EL (cell line): ENCODE data around the gene TAGAP.
"Not testable (repeated sequence)": the region's sequence is repeated elsewhere in the genome, so short reads cannot be mapped to it uniquely, and the experiment has no call there.

Experiments used
- DNase-seq: peaks from one replicate; pipeline ENCODE4 v3.0.0-alpha.2; 2016

The TAGAP gene

GRCh38 chr6:159010037-159010612 lies 34.7 kb downstream of the TAGAP start:
- peak; percentile 23 for DNase-seq

DNA sequence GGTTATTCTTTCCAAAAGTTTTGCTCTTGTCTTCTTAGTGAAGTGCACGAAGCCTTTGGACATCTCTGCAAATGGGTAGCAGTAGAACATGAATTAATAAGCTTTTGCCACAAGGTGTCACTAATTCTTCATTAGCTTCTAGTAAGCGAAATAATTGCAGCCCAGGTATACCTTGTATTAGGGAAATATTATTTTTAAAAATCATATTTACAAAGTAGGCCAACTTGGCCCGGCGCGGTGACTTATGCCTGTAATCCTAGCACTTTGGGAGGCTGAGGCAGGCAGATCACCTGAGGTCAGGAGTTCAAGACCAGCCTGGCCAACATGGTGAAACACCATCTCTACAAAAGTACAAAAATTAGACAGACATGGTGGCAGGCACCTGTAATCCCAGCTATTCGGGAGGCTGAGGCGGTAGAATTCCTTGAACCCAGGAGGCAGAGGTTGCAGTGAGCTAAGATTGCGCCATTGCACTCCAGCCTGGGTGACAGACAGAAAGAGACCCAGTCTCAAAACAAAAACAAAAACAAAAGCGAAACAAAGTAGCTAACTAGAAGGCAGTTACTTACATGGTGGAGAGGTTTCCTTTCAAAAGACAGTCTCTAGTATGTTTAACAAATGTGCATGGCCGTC lies 36.0 kb downstream of the TAGAP start:
- peak; percentile 29 for DNase-seq

DNA sequence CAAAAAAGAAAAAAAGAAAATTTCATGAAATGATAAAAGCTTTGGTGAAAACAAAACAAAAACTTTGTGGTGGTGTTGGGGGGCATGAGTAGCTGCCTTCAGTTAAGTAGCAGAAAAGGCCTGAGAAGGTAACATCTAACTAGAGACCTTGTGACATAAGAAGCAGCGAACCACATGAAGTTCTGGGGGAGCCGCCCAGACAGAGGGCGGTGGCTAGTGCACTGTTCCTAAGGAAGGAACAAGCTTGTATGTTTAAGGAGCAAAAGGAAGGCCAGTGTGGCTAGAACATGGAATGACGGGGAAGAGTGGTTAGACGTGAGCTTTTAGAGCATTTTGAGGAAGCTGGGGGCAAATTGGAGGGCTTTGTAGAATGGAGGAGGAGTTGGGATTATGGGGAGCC lies 37.3 kb downstream of the TAGAP start:
- DNase-seq = no peak

DNA sequence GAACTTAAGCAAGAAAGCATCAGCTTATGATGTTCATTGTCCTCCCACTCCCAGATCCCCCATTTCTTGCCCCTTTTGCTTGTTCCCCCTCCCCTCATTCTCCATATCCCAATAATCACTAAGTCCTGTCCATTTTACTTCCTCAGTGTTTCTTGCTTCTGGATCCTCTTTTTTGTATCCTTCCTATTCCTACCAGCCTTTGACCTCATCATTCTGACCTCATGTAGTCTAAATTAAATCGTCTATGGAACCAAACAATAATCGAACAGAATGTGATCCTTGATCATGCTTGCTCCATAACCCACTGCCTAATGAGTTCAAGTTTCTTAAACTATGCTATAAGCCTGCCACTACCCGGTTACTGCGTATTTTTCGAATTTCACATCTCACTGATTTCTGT lies 39.4 kb downstream of the TAGAP start:
- DNase-seq = no peak

- DNase-seq = no peak
Observed at GRCh38 chr6:159004592-159004991, 40.2 kb downstream of the TAGAP start.

DNA sequence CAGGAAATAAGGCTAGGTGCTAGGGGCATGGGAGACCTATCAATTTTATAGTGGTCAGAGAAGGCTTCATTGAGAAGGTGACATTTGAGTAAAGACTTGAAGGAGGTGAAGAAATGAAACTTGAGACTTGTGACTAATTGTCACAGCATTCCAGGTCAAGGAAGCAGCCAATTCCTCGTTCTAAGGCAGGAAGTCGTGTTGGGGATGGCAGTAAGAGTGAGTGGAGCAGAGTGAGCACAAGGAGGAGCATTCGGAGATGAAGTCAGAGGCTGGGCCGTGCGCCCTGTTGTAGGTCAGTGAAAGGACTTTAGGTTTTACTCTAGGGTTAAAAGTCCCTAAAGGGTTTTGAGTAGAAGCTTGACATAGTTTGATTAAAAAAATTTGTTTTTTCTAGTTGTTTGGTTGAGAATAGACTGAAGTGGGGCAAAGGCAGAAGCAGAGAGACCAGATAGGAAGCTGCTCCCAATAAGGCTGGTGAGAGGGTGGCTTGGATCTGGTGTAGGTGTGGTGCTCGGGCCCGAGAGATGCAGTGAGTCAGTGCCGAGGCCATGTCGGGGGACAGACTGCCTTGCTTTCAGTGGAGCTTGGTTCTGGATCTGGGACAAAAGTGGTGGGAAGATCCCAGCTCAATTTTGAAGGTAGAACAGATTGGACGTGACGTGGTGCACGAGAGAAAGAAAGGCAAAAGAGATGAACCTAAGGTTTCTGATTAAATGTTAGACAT lies 42.2 kb downstream of the TAGAP start:
- peak; percentile 62 for DNase-seq

GRCh38 chr6:158999666-159000403 lies 45.0 kb downstream of the TAGAP start, which contains the start of gene RSPH3:
Gene RSPH3 (minus strand): TSS chr6:159000202. CDS start chr6:158999550, 652 bp downstream.
- DNase-seq = peak; percentile 95

- DNase-seq = no peak
Observed at GRCh38 chr6:158999154-158999665, 45.6 kb downstream of the TAGAP start.

- no peak for DNase-seq
Observed at GRCh38 chr6:158996856-158997255, 47.9 kb downstream of the TAGAP start.

DNA sequence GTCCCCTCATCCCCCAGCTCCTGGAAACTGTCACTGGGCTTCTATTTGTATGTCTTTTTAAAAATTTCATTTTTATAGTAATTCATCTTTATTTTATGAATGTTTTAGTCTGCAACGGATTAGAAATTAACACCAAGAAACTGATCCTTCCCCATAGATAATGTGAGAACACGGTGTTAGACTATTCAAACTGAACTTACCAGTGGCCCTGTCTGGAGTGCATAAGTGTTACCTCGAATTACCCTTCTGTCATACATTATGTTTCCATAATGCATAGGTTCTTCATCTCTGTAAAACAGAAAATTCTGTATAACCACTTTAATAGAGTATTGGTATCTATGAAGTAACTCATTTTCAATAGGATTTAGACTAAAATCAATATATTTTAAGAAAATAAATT lies 51.2 kb downstream of the TAGAP start:
- DNase-seq = no peak

- DNase-seq = no peak
Observed at GRCh38 chr6:158991017-158991723, 53.6 kb downstream of the TAGAP start.

GRCh38 chr6:158989711-158990110 lies 55.1 kb downstream of the TAGAP start:
- not testable (repeated sequence) for DNase-seq

GRCh38 chr6:158988477-158988876 lies 56.3 kb downstream of the TAGAP start:
- DNase-seq = no peak

GRCh38 chr6:158987657-158988056 lies 57.1 kb downstream of the TAGAP start:
- no peak for DNase-seq
